Psoas muscle (tissue), 8 donors: ENCODE data around the gene DECR2. TPM values are rescaled to one million over a fixed set of nuclear protein-coding genes. Genes with fewer than 3 reads are reported as not detected.
"Not testable (repeated sequence)": the region's sequence is repeated elsewhere in the genome, so short reads cannot be mapped to it uniquely, and the experiment has no call there.

Source experiments
- ATAC-seq, 4 donors: fragments of 200-7000 bp; cut with Tn5 transposase; one replicate each; pipeline ENCODE4 v1.9.1; 2020; ENCODE audit warnings: moderate library complexity in 3 of 4, mild to moderate bottlenecking in 2 of 4
- DNase-seq, 2 donors: peaks; one replicate each; pipeline ENCODE4 v3.0.0-alpha.2; 2020
- H3K27ac ChIP-seq: fragments of 200-600 bp; one replicate; pipeline ENCODE4 v1.8.0; 2022
- H3K27me3 ChIP-seq, 3 donors: fragments of 200-600 bp in 1 of 3; one replicate each; pipeline versions ENCODE4 v1.6.1 to v1.8.0; 2013 to 2022; ENCODE audit warnings: low read length in 2 of 3, mild to moderate bottlenecking in 2 of 3, moderate library complexity in 1 of 3; ENCODE audit not compliant: insufficient read depth in 3 of 3
- H3K36me3 ChIP-seq, 2 donors: fragments of 200-600 bp in 1 of 2; one replicate each; pipeline versions ENCODE4 v1.6.1 to v1.8.0; 2013 to 2022; ENCODE audit warnings: low read depth in 1 of 2, mild to moderate bottlenecking in 1 of 2, moderate library complexity in 1 of 2; ENCODE audit not compliant: insufficient read depth in 1 of 2
- H3K4me1 ChIP-seq: fragments of 200-600 bp; one replicate; pipeline ENCODE4 v1.8.0; 2022
- H3K4me3 ChIP-seq: fragments of 200-600 bp; one replicate; pipeline ENCODE4 v1.8.0; 2022; ENCODE audit warnings: mild to moderate bottlenecking
- H3K9me3 ChIP-seq: fragments of 200-600 bp; one replicate; pipeline ENCODE4 v1.8.0; 2022
- WGBS, 3 donors: extraction: QIAGEN DNeasy Blood & Tissue Kit; methylation state at CpG; one replicate each; pipeline versions ENCODE4 v1.1.6 to v1.1.7; 2013; 5-methylcytosine and 5-hydroxymethylcytosine counted together
- intact Hi-C, 2 donors: fragments of 100-400 bp; cut with DNase I; formaldehyde crosslinking; loops; one replicate each; pipeline versions ENCODE4 v1.11.0 to v1.14.2; 2022
- polyA plus RNA-seq, 3 donors: library from polyadenylated mRNA; stranded (reverse); fragments of 200-250 nt; gene quantifications; one replicate each; pipeline ENCODE4 v1.2.3, GENCODE V29; 2013
- total RNA-seq, 4 donors: library from RNA; stranded (reverse); fragmentation: NEBNext Ultra II Directional in 2 of 4; extraction: Animal tissue kit (Norgen Biotek cat#: 25700) in 2 of 4; gene quantifications; one replicate each; pipeline versions ENCODE4 v1.2.1 to v1.2.4, GENCODE V29; 2021 to 2023
- TF ChIP-seq, protein P1 (sequence below): fragments of 200-600 bp; IDR thresholded peaks from one replicate; pipeline ENCODE4 v1.8.0; 2022; ENCODE audit warnings: antibody characterized with exemption
- donor health status: healthy with polysubstance abuse.
- donor health status: DM: no; HTN: no; CAD: no; lungs with moderate emphysema.
- donor health status: Bipolar disorder and iron deficiency.
- donor health status: healthy.
- donor health status: DM: yes; HTN: yes; CAD: no.
- donor health status: DM: no; HTN: no; CAD: no.
- donor health status: DM: no; HTN: no; CAD: no.
- donor health status: DM: yes; HTN: yes; CAD: no.

DECR2 gene
- total and polyA plus RNA-seq, 7 donors = 13.9 to 22.9 (median 18.1) TPM

GRCh38 chr16:359871-360697 is 41.6 kb upstream of the DECR2 start:
- H3K36me3 ChIP-seq = no peaks in the 10 kb centered on the region
- 80 to 83% (median 82%) methylated on average over 46 to 47 of the region's 47 CpGs for WGBS, 3 donors
- intact Hi-C loops = loop anchor here (5.0 to 10.0 kb wide), 4 partner anchors 133 to 253 kb away; partner anchors contain the start of gene LUC7L (in 1 of the 2)
- H3K4me3 ChIP-seq = no peak overlapping the region
- TF ChIP-seq, protein P1, sequence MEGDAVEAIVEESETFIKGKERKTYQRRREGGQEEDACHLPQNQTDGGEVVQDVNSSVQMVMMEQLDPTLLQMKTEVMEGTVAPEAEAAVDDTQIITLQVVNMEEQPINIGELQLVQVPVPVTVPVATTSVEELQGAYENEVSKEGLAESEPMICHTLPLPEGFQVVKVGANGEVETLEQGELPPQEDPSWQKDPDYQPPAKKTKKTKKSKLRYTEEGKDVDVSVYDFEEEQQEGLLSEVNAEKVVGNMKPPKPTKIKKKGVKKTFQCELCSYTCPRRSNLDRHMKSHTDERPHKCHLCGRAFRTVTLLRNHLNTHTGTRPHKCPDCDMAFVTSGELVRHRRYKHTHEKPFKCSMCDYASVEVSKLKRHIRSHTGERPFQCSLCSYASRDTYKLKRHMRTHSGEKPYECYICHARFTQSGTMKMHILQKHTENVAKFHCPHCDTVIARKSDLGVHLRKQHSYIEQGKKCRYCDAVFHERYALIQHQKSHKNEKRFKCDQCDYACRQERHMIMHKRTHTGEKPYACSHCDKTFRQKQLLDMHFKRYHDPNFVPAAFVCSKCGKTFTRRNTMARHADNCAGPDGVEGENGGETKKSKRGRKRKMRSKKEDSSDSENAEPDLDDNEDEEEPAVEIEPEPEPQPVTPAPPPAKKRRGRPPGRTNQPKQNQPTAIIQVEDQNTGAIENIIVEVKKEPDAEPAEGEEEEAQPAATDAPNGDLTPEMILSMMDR = no peak
- ATAC-seq = no peak
- no peak overlapping the region for H3K27ac ChIP-seq
- H3K27me3 ChIP-seq = peaks cover 0 to 15% (median 2%) of the 10 kb centered on the region in 3 donors
- H3K4me1 ChIP-seq = no peaks in the 10 kb centered on the region
- peak in 1 of 2 donors; percentile 12 for DNase-seq
- H3K9me3 ChIP-seq = no peaks in the 10 kb centered on the region

GRCh38 chr16:360698-361336 is 40.9 kb upstream of the DECR2 start:
- Histone ChIP-seq H3K36me3 (no peaks in the 10 kb centered on the region), H3K27me3 (peaks cover 0 to 15% (median 2%) of the 10 kb centered on the region in 3 donors), H3K27ac (no peak overlapping the region), H3K4me1 (no peaks in the 10 kb centered on the region), H3K9me3 (no peaks in the 10 kb centered on the region), H3K4me3 (no peak overlapping the region)
- peak in 1 of 2 donors; percentile 7 for DNase-seq
- intact Hi-C loops = loop anchor here in 1 of 2 donors (5.0 kb wide), 1 partner anchor 254 kb away; no protein-coding TSS in a partner anchor
- TF ChIP-seq, protein P1 = no peak
- WGBS, 3 donors = 91 to 93% (median 92%) methylated on average over 44 to 47 of the region's 47 CpGs
- no peak for ATAC-seq

DNA sequence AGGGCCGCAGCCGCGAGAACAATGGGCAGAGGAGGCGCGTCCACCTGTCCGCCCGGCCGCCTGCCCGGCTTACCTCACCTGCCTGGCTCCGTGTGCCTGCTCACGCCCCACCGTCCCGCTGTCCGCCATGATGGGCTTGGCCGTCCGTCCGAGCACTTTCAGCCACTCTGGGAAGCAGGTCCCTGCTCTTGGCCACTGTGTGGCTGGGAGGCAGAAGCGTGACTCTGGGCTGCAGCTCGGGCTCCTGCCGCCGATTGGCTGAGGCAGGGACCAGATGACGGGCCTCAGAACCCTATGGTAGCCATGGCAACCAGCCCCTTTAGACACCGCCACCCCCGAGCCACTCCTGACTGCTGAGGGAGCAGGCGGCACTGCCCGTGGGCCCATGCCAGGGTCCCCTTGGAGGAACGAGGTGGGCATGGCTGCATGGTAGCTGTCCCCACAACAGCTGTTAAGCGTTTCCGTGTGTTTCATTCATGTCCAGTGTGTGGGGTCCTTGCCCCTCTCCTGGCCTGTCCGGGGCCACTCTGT is 40.3 kb upstream of the DECR2 start:
- intact Hi-C loops = loop anchor here in 1 of 2 donors (5.0 kb wide), 1 partner anchor 254 kb away; no protein-coding TSS in a partner anchor
- Histone ChIP-seq H3K4me1 (no peaks in the 10 kb centered on the region), H3K4me3 (no peak overlapping the region), H3K36me3 (peaks cover 0 to 3% of the 10 kb centered on the region in 2 donors), H3K9me3 (no peaks in the 10 kb centered on the region), H3K27me3 (peaks cover 0 to 15% (median 2%) of the 10 kb centered on the region in 3 donors), H3K27ac (no peak overlapping the region)
- DNase-seq (peak in 1 of 2 donors; percentile 9), ATAC-seq (no peak)
- 75 to 81% (median 80%) methylated on average over 26 to 30 of the region's 30 CpGs for WGBS, 3 donors
- TF ChIP-seq, protein P1 = no peak

- H3K27me3 ChIP-seq = peaks cover 0 to 15% (median 2%) of the 10 kb centered on the region in 3 donors
- no peak overlapping the region for H3K4me3 ChIP-seq
- no peaks in the 10 kb centered on the region for H3K4me1 ChIP-seq
- TF ChIP-seq, protein P1 = peak; percentile 80
- peak; percentile 70 to 83 for DNase-seq
- H3K36me3 ChIP-seq = peaks cover 0 to 10% of the 10 kb centered on the region in 2 donors
- no peak overlapping the region for H3K27ac ChIP-seq
- no peaks in the 10 kb centered on the region for H3K9me3 ChIP-seq
- intact Hi-C loops = loop anchor here (2.0 to 5.0 kb wide), 2 partner anchors 255 kb away; no protein-coding TSS in a partner anchor
- peak; percentile 88 to 93 (median 90) for ATAC-seq
- 16 to 17% (median 16%) methylated on average over 29 to 30 of the region's 30 CpGs for WGBS, 3 donors
Measured at GRCh38 chr16:361872-362701, 39.6 kb upstream of the DECR2 start.

GRCh38 chr16:362702-362999 is 39.0 kb upstream of the DECR2 start:
- ATAC-seq, H3K27ac ChIP-seq, H3K4me3 ChIP-seq, H3K9me3 ChIP-seq, DNase-seq, H3K4me1 ChIP-seq: not testable (repeated sequence)
- Histone ChIP-seq H3K36me3 (peaks cover 0 to 16% of the 10 kb centered on the region in 2 donors), H3K27me3 (peaks cover 0 to 15% (median 2%) of the 10 kb centered on the region in 3 donors)
- WGBS, 3 donors = 70 to 79% (median 72%) methylated on average over 6 to 23 of the region's 24 CpGs
- intact Hi-C loops = loop anchor here (2.0 to 5.0 kb wide), 2 partner anchors 255 to 256 kb away; no protein-coding TSS in a partner anchor
